ENCODE measurements around the gene CCDC197.

Gene CCDC197

DNA sequence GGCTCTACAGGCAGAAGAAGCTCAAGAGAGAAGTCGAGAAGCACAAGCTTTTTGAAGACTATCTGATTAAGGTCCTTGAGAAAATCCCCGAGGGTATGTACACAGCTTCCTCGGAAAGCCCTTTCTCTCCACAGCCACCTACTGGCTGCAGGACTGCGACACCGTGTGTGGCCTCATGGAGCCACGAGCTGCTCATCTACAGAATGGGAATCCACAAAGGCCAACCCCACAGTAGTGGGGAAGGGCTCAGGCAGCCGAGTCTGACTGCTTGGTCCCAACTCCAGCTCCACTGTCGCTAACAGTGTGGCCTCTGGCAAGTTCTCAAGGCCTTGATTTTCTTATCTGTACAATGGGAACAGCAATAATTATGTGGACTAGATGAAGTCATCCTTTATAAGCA lies 2.5 kb downstream of the CCDC197 start:
- no peak for DNase-seq (ENCODE audit: low read depth, low spot score)

DNA sequence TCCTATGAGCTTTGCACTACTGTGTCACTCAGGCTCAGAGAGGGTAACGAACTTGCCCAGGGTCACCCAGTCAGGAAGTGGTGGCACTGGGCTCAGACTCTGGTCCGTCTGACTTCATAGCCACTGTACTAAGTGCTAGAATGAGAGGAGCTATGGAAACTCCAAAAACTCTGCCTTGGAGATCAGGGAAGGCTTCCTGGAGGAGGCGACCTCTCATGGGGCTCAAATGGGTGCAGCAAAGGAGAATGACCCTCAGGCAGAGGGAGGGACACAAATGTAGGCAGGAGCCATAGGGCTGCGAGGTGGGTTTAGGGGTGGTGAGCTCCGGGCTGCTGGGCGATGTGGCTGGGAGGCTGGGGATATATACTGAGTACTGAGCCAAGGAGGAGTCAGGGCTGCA lies 3.2 kb downstream of the CCDC197 start:
- DNase-seq (ENCODE audit: low read depth, low spot score) = no peak

GRCh38 chr14:94001016-94001415 lies 3.9 kb downstream of the CCDC197 start:
- DNase-seq (ENCODE audit: low read depth, low spot score) = no peak

DNA sequence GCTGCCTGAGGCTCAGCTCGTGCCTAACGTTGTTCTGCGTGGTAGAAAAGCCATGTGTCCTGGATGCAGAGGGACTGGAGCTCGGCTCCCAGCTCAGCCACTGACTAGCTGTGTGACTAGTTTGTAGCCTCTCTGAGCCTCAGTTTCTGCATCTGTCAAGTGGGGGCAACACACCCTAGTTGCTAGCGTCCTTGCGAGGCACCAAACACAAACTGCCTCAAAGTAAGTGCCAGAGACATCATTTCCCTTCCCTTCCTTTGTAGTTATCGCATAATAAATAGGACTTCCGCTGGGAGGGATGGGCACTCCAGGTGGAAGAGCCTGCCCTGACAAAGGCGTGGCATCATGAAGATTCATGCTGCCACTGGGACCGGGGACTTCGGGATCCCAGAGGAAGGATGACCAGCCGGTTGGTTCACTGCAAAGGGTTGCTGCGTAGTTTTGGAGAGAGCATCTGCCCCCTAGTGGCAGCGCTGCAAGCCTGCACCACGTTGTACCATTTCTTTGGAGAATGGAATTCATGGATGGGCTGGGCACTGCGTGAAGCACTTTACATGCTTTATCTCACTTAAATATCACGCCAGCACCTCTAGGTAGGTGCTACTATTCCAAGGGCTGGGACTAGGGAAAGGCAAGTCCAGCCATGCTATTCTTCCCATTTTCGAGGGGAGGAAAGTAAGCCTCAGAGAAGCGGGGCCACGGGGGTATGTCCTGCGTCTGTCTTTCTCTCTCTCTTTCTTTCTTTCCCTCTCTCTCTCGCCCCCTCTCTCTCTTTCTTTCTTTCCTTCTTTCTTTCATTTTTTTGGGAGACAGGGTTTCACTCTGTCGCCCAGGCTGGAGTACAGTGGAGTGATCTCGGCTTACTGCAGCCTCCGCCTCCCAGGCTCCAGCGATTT lies 4.6 kb downstream of the CCDC197 start:
- peak; percentile 22 for DNase-seq (ENCODE audit: low read depth, low spot score)

GRCh38 chr14:94003397-94003796 lies 6.3 kb downstream of the CCDC197 start:
- DNase-seq (ENCODE audit: low read depth, low spot score) = no peak

DNA sequence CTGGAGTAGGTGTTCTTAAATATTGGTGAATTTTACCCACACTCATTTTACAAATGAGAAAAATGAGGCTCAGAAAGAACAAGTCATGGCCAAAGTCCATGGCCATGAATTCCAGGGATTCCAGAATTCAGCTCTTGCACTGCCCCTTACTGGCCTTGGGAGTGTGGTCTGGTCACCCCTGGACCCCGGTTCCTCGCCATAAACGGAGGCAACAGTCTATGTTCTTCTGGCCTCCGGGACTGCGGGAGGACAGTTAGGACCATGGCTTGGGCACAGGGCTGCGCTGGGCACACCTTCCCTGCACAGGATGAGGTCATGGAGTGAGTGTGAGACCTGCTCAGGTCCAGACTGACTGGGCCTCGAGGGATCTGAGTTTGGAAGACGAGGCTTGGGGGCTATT lies 6.9 kb downstream of the CCDC197 start:
- DNase-seq (ENCODE audit: low read depth, low spot score) = no peak

- DNase-seq (ENCODE audit: low read depth, low spot score) = no peak
Observed at GRCh38 chr14:94005324-94006073, 8.4 kb downstream of the CCDC197 start.

DNA sequence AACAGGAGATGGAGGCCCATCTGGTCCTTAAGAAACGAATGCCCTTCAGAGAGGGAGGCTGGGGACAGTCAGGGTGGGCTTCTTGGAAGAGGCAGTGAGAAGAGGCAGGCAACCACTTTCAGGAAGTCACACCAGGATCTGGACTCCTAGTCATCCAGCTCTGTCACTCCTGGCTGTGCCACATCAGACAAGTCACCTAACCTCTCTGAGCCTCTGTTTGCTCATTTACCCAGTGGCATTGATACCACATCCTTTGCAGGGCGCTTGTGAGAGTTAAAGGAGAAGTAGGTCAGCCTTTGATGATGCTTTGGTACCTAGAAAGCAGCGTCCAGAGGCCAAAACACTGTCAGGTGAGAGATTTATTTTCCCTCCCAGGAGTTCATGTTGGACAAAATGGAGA lies 11.1 kb downstream of the CCDC197 start:
- no peak for DNase-seq (ENCODE audit: low read depth, low spot score)

DNA sequence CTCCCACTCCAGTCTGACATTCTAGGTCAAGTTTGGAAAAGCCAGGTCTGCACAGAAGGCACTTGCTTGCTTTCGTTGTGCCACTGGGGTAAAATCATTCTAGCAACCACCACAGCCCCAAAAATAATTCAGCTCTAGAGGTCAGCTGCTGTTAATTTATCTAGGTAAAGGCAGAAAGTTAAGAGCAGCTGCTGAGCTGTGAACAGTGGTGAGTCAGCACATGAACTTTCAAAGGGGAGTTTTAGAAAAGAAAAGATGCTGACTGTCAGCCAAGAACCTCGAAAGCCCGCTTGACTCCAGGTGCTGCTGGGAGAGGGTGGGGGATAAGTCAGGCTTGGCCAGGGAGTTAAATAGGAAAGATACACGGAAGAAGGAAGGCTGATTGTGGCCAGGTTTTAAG lies 12.7 kb downstream of the CCDC197 start:
- no peak for DNase-seq (ENCODE audit: low read depth, low spot score)

DNA sequence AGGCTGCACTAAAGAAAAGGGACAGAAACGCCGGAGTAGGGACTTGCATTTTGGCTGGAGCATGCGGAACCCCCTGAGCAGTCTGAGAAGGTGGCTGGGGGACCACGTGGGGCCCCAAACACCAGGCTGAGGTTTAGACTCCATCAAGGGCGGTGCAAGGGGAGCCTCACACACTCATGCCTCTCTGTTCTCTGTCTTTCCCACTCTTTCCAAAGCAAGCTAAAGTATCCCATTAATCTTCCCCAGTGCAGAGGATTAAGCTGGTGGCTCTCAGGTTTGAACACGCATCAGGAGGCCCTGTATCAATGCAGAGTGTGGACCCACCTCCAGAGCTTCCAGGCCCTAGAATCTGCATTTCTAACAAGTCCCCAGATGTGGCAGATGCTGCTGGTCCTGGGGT lies 13.5 kb downstream of the CCDC197 start:
- no peak for DNase-seq (ENCODE audit: low read depth, low spot score)

DNA sequence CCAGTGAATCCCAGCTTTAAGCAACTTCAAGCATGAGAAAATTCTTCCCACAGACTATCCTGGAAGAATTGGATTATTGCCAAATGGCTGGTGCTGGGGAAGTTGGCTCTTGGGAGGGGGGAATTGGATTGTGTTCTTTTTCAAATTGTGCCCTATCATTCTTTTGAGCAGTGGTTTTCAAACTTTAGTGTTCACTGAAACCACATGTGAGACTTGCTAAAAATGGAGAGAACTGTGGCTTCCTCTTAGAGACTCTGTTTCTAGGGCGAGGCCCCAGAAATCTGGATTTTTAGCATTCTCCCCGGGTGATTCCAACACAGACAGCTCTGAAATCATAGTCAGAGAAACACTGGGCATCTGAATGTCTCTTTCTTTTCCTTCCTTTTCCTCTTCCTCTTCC lies 14.7 kb downstream of the CCDC197 start:
- DNase-seq (ENCODE audit: low read depth, low spot score) = no peak

DNA sequence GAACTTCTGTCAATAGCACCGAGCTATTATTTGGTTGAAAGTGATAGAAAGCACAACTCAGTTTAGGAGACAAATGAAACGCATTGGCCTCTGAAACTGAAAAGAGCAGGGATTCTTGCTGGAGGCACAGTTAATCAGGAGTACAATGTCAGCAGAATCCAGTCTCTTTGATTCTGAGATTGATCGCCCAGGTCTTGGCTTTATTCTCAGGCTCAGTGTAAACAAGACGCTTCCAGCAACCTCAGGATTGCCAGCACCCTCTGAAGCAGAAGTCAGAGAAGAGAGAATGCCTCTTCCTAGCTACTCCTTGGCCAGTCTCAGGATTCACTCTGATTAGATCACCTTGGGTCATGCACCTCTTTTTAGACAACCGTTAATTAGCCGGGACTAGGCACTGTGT lies 17.3 kb downstream of the CCDC197 start:
- no peak for DNase-seq (ENCODE audit: low read depth, low spot score)

DNA sequence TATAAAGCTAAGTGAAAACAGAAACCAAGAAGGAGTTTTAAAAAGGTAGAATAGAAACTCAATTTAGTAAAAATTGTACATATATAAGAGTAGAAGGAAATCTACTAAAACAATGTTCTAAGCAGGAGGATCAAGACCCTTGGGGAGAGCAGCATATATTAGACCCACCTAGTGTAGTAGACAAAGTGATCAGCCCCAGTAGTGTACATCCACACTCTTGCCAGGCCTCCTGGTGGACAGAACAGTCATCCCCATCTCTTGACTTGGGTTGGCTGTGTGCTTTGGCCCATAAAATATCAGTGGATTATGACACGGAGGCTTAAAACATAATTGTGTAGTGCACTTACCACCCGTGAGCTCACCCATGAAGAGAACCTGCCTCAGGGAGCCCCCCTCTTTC lies 18.1 kb downstream of the CCDC197 start:
- DNase-seq (ENCODE audit: low read depth, low spot score) = no peak

- DNase-seq (ENCODE audit: low read depth, low spot score) = no peak
Observed at GRCh38 chr14:94016446-94016976, 19.4 kb downstream of the CCDC197 start.

DNA sequence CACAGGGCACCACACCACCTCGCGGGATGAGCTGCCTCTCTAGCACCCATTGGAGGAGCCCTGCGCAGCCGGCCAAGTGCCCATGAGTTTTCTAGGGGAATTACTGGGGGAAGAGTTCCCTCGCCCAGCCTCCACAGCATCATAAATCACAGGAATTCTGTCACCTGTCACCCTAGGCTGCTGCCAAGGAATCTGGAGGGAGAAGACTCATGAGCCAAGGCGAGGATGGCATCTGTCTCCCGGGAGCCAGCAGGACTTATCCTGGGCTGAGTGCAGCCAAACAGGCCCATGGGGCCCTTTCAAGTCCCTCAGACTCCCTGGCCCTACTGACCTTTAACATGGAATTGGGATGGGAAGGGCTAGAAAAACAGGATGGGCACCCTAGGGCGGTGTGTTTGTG lies 21.2 kb downstream of the CCDC197 start:
- no peak for DNase-seq (ENCODE audit: low read depth, low spot score)

- no peak for DNase-seq (ENCODE audit: low read depth, low spot score)
Observed at GRCh38 chr14:94019329-94019728, 22.2 kb downstream of the CCDC197 start.

GRCh38 chr14:94020267-94020666 lies 23.2 kb downstream of the CCDC197 start:
- no peak for DNase-seq (ENCODE audit: low read depth, low spot score)

- no peak for DNase-seq (ENCODE audit: low read depth, low spot score)
Observed at GRCh38 chr14:94021001-94021400, 23.9 kb downstream of the CCDC197 start.

DNA sequence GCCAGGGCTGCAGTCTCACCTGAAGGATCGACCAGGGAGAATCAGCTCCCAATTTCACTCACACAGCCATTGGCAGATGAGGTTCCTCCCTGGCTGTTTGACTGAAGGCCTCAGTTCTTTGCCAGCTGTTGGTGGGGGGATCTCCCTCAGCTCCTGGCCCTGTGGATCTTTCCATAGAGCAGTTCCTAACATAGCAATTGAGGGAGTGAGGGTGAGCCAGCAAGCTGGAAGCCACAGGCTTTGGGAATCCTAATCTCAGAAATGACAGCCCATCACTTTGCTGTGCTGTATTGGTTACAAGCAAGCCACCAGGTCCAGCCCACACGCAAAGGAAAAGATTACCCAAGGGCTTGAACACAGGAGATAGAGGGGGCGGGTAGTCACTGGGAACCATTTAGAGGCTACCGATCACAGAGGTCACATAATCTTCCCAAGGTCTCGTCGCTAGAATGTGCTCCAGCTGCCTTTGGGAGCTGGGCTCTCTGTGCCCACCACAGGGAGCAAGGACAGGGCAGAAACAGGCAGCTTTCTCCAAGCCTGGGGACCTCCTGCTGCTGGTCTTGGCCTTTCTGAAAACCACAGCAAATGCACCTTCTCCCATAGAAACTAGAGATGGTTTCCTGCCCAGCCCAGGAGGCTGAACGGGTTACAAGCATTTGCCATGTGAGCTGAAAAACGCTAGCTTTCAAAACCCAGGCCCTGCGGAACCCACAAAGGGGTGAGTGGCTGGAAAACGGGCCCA lies 24.5 kb downstream of the CCDC197 start:
- peak; percentile 17 for DNase-seq (ENCODE audit: low read depth, low spot score)

DNA sequence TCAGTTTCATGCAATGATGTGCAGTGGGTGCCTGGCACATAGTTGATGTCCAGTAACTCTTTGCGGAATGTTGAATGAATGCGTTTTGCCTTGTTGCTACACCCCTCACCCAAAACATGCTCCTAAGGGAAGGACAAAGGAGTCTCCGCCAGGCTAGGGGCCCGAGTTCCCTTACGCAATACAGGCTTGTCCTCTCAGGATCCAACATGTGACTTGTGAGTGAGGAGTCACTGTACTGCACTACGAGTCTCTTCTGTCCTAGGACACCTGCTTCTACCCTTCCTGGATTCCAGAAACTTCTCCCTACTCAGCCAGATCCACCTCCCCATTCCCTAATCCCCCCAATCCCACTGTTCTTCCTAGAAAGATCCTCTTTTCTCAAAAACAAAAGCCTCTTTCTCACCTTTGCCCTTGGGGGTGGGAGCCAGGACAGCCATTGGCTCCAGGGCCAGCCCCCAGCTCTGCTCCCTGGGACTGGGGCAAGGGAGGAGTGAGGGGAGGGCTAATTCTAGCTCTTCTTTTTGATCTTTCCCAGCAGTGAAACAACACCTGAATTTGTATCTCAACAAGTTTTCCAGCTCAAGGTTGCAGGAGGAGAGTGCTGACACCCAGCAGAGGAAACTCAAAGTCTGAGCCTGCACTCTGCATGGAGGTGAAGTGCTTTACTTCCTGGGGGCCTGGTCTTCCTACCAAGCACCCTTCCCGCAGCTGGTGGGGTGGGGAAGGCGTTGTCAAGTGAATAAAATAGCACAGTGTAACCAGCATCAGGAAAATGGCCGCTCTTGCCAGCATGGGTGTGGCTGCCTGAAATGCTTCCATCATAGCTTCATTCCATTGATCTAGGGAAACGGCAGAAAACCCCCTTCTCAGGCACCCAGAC lies 25.7 kb downstream of the CCDC197 start:
- DNase-seq (ENCODE audit: low read depth, low spot score) = no peak

GRCh38 chr14:94024549-94024948 lies 27.4 kb downstream of the CCDC197 start:
- no peak for DNase-seq (ENCODE audit: low read depth, low spot score)
